Measurements from ENCODE around the gene SGMS2. TPM values are rescaled to one million over a fixed set of nuclear protein-coding genes. Genes with fewer than 3 reads are reported as not detected.
"Not testable (repeated sequence)": the region's sequence is repeated elsewhere in the genome, so short reads cannot be mapped to it uniquely, and the experiment has no call there.

The SGMS2 gene
- total RNA-seq, 1 donor from 2014 or later = 17.3 TPM

DNA sequence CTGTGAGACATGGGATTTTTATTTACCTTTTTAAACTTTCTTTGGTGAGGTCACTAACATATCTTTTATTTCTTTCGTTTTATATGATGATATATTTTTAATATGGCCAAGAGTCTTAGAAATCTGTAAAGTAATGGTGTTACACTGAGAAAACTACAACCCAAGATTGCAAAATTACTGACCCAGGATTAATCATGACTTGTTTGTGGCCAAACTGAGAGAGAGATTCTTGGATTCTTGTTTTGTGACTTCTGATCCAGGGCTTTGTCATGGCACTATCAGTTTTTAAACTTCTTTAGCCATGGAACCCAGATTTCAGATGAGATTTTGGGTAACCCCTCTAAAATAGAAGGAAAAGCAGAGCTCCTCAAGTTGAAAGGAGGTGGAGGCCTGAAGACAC is 42.0 kb downstream of the SGMS2 start:
- DNase-seq (ENCODE audit: low spot score) = no peak

DNA sequence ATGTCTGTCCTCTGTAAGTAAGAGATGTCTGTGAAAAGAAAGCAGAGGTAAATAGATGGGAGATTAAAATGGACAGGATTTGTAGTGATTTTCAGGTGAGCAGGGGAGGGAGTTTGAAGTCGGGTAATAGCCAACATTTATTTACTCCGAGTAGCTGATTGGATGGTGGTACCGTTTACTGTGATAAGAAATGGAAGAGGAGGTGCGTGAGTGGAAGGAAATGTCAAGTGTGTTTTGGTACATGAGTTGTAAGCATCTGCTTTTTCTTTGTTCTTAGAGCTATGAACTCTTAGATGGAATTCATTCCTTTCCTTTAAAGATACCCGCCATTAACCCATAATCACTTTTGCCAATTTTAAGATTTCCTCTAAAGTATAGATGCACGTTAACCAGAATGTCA is 45.5 kb downstream of the SGMS2 start:
- no peak for DNase-seq (ENCODE audit: low spot score)

DNA sequence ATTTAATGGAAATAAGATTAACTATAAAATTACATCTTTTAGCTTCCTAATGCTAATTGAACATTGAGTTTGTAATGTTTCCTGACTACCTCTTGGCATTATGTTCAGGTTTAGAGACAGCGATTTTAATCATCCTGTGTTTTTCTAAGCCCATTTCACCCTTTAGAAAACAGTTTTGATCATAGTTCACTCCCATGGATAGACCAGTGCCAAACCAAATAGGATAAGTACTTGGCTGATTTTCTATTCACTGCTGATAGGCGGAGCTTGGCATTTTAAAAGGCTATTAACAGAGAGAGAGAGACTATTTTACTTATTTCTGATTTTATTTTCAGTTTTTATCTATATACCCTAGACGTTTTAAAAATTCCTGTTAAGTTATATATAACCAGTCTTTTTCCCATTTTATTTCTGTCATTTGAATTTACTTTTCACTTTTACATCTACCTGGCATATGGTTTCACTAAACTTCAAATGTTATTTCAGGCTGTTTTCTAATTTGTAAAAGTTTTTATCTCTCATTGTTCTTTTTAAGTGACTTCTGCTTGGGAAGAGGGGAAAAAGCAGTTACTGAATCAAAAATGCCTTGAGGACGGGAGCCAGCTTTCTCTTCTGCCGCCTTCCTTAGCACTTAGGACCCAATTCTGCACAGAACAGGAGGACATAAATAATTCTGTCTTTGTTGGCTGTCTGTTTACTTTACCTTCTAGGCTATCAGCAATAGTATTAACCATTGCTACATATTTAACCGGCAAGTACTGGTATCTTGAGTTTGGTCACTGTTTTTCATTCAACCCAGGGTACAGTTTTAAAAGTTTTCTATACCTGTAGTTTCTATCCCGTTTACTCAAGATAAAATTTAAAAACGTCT is 46.4 kb downstream of the SGMS2 start:
- no peak for DNase-seq (ENCODE audit: low spot score)

DNA sequence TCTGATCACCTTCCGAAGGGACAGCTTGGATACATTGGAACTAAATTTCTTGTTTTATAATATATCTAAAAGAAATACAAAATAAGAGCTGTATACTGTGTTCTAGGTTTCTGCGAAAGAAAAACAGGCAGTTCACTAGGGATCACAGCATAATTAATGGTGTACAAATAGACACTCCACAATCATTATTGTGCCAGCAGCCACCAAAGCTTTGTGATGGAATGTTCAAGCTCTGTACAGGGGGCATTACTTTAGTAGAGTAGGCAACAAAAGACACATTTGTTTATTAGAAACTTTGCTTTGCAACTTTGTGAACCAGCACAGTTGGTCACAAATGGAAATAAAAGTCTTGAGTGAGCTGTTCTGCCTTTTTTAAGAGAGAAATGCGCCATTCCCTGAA is 49.3 kb downstream of the SGMS2 start:
- no peak for DNase-seq (ENCODE audit: low spot score)

DNA sequence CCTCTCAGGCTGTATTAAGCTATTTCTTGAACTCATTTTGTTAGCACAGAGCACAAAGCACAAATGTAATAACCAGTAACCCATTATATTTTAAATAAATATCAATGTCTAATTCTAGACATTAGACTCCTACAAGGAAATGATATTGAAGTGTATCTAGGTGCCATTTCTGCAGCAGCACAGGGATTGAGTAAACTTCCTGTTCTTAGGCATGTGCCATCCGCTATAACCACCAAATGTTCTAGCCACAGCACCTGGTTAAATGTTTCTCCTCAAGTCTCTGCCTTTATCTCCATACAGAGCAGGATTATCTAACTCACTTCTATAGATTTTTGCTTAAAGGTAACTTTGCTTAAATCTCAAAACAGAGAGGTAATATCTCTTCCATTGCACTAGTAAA is 51.4 kb downstream of the SGMS2 start:
- DNase-seq (ENCODE audit: low spot score) = no peak

DNA sequence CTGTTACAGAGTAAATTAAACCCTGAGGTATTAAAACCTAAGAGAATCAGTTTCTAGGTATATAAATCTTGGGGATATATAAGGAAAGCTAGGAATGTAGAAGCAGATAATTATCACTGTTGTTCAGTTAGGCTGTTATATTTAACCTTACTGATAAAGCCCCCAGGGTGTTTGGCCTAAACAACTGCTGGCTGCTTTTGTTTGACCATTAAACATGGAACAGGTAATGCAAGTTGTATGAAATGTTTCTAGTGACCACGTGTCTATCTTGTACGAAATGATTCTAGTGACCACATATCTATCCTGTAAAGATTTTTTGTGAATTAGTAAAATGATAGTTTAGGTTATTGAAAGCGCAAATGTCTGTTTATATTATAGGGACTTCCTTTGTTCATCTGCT is 52.6 kb downstream of the SGMS2 start:
- no peak for DNase-seq (ENCODE audit: low spot score)

DNA sequence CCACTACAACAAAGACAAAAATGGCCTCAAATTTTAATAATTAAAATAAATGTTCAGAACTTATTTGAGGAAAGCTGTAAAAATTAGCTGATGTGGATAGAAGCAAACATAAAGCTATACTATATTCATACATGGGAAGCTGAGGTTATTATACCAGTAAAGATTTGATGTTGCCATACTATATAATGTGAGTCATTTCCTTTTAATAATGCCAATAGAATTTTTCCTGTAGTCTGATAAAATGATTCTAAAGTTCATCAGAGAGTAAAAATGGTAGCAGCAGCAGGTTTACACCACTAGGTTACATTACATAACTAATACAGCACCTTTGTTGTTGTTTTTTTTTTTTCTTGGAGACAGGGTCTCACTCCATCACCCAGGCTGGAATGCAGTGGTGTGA is 61.1 kb downstream of the SGMS2 start:
- no peak for DNase-seq (ENCODE audit: low spot score)

DNA sequence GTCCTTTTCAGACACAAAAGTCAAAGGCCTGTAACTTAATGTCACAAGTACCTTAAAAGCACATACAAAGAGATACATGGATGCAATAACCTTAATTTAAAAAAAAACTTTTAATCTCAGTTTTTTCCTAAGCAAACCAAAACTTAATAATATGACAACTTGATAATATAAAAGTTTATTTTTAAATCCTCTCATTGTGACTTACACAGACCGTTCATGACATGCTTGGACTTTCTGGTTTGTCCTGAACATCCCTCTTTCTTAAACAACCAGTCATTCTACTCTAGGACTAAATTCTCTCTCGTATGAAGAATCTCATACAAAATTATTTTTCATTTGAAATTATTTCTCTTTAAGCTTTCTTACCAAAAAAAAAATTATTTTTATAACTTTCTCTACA is 63.5 kb downstream of the SGMS2 start:
- DNase-seq (ENCODE audit: low spot score) = no peak

DNA sequence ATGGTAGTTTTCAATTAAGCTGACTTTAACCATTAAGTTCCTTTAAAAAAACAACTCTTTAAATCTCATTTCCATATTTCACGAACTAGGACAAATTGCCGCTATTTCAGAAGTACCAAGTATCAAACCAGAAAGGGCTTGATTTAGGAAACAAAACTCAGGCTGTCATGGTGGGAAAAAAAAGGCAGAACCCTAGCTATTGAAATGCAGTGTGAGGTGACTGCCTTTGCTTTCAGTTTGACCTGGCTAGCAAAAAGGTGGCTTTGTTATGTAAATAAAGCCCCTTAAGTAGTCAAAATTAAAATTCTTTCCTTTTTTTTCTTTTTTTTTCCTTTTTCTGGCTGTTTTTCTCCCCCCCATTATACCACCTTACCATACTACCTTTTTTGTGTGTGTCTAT is 66.0 kb downstream of the SGMS2 start:
- DNase-seq (ENCODE audit: low spot score) = no peak

DNA sequence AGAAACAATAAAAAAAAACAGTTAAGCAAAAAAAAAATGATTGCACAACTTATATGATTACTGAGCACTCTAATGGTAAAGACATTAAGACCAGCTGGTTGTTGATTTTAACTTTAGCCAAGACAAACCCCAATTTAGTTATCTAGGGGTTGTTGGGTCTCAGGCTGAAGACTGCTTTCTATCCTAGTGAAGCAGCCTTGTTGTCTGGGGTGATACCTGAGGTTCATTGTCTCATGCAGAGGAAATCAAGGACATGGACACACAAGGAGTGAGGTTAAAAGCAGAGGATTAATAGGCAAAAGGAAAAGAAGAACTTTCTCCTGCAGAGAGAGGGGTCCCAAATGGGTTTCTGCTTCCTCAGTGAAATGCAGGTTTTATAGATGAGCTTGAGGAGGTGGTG is 66.6 kb downstream of the SGMS2 start:
- no peak for DNase-seq (ENCODE audit: low spot score)

DNA sequence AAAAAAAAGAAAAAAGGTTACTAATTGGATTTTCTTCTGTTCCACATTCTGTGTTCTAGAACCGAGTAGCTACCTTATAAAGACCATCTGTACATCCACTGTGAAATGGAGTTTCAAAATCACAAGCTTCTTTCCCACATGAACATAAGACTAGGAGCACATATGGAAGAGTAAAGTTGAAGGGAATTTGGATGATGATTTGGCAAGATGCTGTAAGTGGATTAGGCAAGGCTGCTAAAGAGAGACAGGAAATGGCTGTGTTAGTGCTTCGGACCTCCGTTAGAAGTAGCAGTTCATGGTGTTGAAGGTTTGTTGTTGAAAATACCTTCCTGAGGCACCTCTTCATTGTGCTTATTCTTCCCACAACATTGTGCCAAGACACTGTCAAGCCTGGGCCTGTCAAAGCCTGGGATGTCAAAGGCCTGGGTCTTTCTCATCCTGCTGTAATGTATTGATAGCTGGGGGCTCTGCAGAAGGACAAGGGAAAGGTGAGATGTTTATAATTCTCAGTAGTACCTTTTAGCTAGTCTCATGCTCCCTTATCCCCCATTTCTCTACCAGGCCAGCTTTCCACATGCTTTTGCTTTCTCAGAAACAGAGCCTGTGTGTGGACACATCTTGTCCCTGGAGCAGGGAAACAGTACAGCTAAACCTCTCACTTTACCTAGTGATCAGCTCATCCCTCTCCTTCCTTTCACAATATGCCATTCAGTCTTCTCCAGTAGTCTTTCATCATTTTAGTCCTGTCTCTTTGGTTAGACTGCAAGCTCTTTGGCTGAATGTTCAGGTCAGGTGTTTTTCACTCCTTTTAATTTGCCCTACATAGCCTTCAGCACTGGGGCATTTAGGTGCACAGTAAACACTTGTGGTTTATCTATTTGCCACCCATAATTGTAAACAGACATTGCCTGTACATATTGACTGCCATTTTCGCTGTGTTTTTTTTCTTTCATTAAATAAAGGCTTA is 68.7 kb downstream of the SGMS2 start:
- DNase-seq (ENCODE audit: low spot score) = no peak

DNA sequence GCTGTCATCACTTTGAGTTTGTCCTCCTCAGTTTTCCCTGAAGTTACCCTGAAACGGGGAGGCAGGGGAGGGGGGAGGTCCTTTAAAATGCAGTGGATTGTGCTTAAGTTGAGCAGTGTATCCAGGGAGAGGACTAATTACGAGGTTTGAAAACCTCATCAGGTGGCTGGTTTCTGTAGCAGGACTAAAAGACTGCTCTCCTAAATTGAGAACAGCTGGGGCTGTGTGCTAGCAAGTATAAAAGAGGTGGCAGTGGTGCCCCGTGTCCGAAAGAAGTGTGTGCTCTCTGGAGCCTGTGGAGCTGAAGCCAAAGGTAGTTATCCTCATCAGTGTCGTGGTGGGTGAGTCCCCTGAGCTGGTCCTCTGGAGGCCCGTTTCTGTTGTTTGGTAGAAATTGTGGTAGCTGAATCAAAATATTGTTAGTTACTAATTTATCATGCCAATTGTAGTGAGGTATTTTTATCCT is 69.4 kb downstream of the SGMS2 start:
- no peak for DNase-seq (ENCODE audit: low spot score)

DNA sequence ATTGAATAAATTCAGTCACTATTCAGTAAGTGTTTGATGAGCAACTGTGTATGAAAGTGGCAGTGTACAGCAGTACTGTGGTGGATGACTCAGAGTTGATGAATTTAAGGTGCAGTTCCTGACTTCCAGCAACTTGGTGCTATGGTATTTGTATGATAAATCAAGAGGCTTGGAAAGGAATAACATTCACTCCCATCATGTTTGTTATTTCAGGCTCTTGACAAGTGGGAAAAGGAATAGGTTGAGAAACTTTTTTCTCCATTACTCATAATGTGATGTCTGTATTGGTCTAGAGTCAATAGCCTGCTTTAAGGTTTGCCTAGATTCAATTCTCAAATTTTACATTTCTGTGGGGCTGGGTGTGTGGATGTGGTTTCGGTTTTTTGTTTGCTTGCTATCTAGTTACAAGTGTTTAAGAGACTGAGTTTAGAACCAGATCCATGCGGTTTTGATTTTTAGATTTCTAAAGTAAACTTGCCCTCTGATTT is 71.5 kb downstream of the SGMS2 start:
- DNase-seq (ENCODE audit: low spot score) = no peak

DNA sequence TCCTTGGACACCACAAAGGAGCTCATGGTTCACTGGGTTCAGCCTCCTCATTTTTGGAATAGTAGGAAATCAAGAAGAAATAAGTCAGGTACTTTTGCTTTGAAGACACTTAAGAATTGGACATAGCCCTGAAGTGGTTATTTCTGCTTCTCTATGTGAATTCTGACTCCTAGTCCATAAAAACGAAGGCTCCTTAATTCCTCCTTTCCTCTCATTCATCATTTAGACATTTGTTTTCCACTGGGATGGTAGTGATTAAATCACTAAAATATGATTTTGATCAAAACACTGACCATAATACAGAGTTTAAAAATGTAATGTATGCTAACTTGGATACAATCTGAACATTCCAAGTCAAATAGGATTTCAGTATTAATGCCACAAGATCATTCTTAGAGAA is 71.9 kb downstream of the SGMS2 start:
- no peak for DNase-seq (ENCODE audit: low spot score)

DNA sequence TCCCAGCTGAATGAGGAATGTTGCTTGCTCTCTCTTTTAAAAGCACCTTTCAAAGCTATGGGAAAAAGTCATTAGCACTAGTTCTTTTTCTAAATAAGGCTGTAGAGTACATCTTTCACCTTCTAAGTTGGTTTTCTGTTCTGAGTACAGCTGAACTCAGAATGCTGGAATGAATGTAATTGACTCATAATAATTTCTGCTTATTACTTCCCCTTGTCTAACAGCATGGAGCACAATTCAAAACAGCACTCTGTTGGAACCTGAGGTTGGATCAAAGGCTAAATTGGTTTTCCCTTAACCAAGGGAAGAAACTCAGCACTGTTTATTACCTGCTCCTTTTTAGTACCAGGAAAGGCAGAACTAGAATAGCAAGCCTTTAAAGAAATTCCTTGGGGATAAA is 73.1 kb downstream of the SGMS2 start:
- DNase-seq (ENCODE audit: low spot score) = no peak

DNA sequence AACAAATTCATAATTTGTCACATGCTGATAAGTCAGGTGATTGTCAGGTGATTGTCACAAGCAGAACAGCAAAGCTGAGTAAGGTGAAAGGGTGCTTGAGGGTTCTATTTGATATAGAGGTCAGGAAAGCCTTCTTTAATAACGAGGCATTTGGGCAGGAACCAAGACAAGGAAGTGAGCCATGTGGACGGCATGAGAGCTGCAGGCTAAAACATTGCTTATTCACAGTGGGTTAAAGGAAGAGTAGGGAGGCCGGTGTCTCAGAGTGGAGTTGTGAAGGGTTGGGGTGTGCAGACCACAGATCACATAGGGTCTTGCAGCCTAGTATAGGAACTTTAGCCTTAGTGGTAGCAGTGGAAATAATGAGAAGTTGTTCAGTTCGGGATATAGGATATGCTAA is 75.3 kb downstream of the SGMS2 start:
- DNase-seq (ENCODE audit: low spot score) = no peak

DNA sequence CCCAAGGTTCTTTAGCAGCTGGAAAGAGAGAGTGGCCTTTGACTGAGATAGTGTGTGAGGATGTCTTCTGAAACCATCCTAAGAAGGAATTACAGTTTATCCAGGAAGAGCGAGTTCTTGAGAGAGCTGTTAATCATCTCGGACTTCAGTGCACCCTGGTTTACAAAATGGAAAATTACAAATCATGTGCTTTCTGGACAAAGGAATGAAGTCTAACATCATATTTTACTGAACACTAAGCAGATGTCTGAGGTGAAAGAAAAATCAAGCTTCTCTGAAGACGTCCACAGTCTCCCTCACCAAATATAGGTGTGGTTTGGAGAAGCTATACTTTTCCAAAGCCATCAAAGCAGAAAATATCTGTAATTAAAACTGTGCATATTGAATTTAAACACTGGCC is 75.8 kb downstream of the SGMS2 start:
- DNase-seq (ENCODE audit: low spot score) = no peak

DNA sequence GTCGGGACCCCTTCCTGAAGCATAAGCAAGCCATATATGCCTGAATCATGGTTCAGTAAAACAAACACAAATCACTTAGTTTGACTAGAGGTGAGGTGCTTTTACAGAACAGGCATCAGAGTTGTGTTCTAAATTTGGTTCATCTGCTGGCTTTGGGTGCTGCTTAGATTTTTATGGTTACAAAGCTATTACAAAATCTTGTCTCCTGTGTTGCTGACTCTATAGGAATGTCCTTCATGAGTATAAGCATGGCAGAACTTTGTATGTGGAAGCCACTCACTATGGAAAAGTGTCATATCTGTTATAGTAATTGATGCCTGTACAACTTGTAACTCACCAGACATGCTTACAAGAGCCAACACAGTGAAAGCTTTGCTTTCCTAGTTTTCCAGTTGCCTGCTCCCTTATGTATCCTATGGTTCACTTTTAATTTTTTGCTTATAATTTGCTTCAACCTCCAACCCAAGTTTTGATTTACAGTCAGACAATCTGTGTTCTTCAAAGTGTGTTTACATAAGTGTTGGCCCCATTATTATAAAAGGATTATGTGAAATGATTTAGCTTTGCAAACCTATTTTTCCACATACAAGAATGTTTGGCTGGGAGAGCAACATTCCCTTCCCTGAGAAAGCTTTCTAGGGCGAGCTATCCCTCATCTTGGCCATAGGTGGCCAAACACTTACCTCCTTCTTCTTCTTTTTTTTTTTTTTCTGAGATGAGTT is 76.6 kb downstream of the SGMS2 start:
- DNase-seq (ENCODE audit: low spot score) = no peak

DNA sequence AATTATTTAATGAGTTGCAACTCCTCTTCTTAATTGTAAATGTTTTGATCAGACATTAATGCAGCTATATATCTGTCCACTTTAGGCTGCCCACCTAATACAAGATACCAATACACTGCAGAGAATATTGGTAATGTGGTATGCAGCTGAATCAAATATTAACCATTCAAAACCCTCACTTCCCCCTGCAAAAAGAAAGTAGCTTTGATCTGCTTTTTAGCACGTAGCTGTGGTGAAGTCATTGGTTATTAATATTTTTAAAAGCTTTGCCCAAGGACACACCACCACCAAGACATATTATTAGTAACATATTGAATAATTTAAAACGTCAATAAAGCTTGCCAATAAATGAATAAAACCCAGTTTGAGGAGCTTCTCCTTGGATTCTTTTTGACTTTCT is 78.0 kb downstream of the SGMS2 start:
- no peak for DNase-seq (ENCODE audit: low spot score)

DNA sequence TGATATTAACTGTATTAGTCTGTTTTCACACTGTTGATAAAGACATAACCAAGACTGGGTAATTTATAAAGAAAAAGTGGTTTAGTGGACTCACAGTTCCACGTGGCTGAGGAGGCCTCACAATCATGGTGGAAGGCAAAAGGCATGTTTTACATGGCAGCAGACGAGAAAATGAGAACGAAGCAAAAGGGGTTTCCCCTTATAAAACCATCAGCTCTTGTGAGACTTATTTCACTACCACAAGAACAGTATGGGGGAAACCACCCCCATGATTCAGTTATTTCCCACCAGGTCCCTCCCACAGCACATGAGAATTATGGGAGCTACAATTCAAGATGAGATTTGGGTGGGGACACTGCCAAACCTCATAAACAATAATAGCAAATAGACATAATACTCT is 80.3 kb downstream of the SGMS2 start:
- not testable (repeated sequence) for DNase-seq (ENCODE audit: low spot score)

DNA sequence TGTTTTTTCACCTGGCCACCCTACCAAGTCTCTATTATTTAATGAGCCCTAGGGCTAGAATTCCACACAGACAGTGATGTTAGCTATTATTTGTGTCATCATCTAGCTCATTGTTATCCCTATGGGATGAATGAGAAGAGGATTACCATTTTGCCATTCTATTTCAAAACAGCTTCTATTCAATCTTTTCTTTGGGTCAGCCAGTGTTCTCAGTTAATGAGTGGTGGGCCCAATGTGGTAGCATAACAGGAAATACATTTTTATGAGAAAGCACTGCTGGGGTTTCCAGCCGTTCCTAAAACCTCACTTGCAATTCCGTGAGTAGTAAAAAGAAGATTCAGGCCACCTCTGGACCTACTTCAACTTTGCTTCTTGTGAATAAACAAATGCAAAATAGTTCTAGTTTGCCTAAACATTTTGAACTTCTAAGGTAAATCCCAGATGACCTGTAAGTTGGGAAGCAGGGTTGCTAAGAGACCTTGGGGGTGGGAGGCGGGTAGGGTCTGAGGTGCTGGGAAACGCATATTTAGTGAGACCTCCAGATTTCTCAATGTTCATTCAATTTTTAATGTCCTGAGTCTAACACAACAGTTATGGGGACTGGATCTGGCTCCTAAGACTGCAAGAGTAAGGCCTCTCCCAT is 81.8 kb downstream of the SGMS2 start:
- DNase-seq (ENCODE audit: low spot score) = no peak

All from ureter (tissue), 1 donor.